ENCODE results near the gene SLC35B4. TPM values are rescaled to one million over a fixed set of nuclear protein-coding genes. Genes with fewer than 3 reads are reported as not detected.
"Not testable (repeated sequence)": the region's sequence is repeated elsewhere in the genome, so short reads cannot be mapped to it uniquely, and the experiment has no call there.

Gene SLC35B4
- total RNA-seq, 1 donor from 2014 or later: 23.3 TPM

DNA sequence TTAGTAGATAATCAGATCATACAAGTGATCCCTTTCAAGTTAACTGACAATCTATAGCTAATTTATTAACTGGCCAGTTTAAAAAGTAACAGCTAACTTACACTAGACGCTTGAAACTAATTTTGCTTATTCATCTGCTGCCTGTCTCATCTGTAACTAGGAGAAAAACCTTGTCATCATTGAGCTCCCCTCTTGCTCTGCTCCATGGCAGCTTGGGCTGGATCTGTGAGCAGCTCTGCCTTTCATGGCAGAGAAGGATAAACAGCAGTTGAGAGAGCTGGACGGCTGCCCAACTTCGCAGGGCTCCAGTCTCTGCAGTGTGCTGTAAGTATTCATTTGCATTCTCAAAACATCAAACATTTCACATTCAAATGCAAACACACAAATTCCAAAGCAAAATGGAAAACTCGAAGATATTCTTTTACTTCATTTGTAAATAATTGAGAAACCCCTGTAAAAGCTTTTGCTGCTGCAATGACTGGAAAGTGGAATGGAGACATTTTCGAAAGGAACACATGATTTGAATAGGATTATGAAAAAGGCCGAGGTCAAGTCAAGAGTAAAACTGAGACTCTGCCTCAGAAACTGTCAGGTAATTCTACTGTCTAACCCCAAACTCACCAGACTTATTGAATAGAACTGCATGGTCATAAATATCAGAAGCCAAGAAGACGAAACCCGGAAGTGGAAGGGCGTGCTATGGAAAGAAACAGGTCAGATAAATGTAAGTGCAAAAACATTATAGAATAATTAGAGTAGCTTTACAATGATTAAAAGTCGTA lies 17.6 kb downstream of the SLC35B4 start:
- no peak for DNase-seq (ENCODE audit: low spot score)
- Mint-ChIP-seq H3K36me3 (ENCODE audit: low read depth) (peaks cover 26% of the 10 kb centered on the region), H3K27ac (no peak overlapping the region), H3K9me3 (no peaks in the 10 kb centered on the region), H3K4me3 (no peak overlapping the region), H3K4me1 (ENCODE audit: low read depth) (no peaks in the 10 kb centered on the region), H3K27me3 (ENCODE audit: insufficient read depth) (no peaks in the 10 kb centered on the region)
- intact Hi-C loops (cut with micrococcal nuclease): no loop called here

DNA sequence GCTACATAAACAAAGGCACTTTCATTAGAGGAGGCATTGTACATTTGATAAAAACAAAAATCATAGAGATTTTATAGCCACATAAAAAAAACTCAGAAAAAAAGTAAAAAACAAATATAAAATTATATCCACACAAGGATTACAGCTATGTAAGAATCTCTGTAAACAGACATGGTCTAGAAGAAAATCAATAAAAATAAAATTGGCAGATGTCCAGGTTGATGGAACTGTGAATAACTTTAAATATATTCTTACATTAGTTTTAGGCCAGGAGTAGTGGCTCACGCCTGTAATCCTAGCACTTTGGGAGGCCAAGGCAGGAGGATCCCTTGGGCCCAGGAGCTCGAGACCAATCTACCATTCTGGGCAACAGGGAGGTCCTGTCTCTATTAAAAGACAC lies 19.2 kb downstream of the SLC35B4 start:
- Mint-ChIP-seq H3K9me3 (no peaks in the 10 kb centered on the region), H3K27me3 (ENCODE audit: insufficient read depth) (no peaks in the 10 kb centered on the region), H3K27ac (no peak overlapping the region), H3K4me1 (ENCODE audit: low read depth) (no peaks in the 10 kb centered on the region), H3K4me3 (no peak overlapping the region), H3K36me3 (ENCODE audit: low read depth) (peaks cover 27% of the 10 kb centered on the region)
- intact Hi-C loops (cut with micrococcal nuclease): no loop called here
- DNase-seq (ENCODE audit: low spot score): no peak

DNA sequence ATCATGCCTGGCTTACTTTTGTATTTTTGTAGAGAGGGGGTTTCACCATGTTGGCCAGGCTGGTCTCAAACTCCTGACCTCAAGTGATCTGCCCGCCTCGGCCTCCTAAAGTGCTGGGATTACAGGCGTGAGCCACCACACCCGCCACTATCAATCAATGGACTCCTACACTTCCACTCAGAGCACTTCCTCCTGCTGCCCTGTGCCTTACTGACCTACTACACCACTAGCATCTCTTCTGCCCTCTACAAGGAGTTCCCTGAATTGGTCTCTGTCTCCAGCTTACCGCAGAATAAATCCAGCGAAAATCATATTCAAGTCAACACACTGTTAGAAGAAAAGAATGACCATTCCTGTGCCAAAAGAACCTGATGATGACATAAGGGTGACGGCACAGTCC lies 20.7 kb downstream of the SLC35B4 start:
- H3K36me3 Mint-ChIP-seq (ENCODE audit: low read depth): peaks cover 20% of the 10 kb centered on the region
- DNase-seq (ENCODE audit: low spot score): not testable (repeated sequence)

DNA sequence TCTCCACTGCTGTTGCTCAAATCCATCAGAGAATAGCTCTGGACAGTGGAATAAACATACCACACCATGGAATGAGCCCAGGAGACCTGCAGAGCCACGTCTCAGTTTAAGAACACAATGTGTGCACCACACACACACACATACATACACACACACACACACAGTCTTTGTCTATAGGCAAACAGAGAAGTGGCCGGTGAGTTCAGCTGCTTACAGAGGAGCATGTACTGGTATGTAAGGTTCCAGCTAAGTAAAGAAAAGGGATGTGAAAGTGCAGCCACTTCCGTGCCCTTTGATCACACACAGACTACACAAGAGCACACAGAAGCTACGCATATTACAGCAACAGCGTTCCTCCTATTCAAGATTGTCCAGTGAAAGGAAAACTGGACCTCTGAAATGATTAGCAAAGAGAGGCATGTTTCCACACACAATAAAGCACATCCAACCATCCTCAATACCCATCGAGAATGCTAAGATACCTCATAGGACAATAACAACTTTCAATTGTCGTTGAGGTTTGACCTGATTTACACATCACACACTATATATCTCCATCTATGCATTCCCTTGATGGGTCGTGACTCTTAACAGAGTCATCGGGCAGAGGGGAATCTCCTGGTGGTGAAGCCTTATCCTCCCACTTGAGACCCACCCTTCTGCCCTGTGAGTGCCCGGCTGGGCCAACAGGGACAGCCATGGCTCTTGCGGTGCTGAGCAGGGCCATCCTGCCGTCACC lies 23.6 kb downstream of the SLC35B4 start:
- H3K9me3 Mint-ChIP-seq: no peaks in the 10 kb centered on the region
- no peak overlapping the region for H3K27ac Mint-ChIP-seq
- peaks cover 15% of the 10 kb centered on the region for H3K36me3 Mint-ChIP-seq (ENCODE audit: low read depth)
- H3K4me1 Mint-ChIP-seq (ENCODE audit: low read depth): no peaks in the 10 kb centered on the region
- intact Hi-C loops (cut with micrococcal nuclease): no loop called here
- no peak for DNase-seq (ENCODE audit: low spot score)
- H3K27me3 Mint-ChIP-seq (ENCODE audit: insufficient read depth): no peaks in the 10 kb centered on the region
- H3K4me3 Mint-ChIP-seq: no peak overlapping the region

More for the DNA sequence above, 20.7 kb downstream of the SLC35B4 start:
- H3K4me3 Mint-ChIP-seq; H3K4me1 Mint-ChIP-seq (ENCODE audit: low read depth); intact Hi-C loops (cut with micrococcal nuclease); H3K9me3 Mint-ChIP-seq; H3K27ac Mint-ChIP-seq; H3K27me3 Mint-ChIP-seq (ENCODE audit: insufficient read depth): not testable (repeated sequence)

DNA sequence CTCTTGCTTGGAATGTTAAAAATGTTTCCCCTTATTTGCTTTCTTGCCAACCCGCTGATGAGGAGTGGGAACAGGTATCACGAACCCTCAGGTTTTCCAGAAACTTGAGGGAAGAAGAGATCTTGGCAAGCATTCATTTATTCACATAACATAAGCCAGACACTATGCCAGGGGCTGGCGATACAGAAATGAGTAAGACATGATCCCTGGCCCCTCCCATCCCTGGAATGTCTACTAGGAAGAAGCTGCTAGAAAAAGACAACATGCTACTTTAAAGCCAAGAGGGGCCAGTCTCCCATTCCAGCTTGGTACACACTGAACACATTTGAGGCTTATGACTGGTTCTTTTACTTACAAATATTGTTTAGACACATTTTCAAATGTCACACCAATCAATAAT lies 26.4 kb downstream of the SLC35B4 start:
- no peak overlapping the region for H3K4me3 Mint-ChIP-seq
- no peaks in the 10 kb centered on the region for H3K9me3 Mint-ChIP-seq
- H3K27me3 Mint-ChIP-seq (ENCODE audit: insufficient read depth): peaks cover 2% of the 10 kb centered on the region
- intact Hi-C loops (cut with micrococcal nuclease): no loop called here
- H3K36me3 Mint-ChIP-seq (ENCODE audit: low read depth): peaks cover 13% of the 10 kb centered on the region
- H3K27ac Mint-ChIP-seq: no peak overlapping the region
- H3K4me1 Mint-ChIP-seq (ENCODE audit: low read depth): no peaks in the 10 kb centered on the region
- no peak for DNase-seq (ENCODE audit: low spot score)

DNA sequence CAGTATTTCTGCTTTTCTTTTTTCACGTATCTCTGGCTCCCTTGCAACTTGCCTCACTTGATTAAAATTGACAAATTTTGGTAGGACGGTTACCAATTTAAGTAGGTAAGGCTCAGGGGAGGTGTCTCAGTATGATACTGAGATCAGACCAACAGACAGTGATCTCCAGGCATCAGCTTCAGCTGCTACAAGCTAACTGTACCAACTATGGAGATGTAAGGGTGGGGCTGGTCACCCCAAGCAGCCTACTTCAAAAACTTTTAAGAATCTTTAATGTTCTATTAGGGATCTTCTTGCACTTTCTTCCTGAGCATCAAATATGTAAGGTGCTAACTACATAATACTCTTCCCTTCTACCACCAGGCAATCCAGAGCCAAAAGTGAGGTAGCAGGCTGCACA lies 26.9 kb downstream of the SLC35B4 start:
- Mint-ChIP-seq H3K4me3 (no peak overlapping the region), H3K9me3 (no peaks in the 10 kb centered on the region), H3K4me1 (ENCODE audit: low read depth) (no peaks in the 10 kb centered on the region), H3K27me3 (ENCODE audit: insufficient read depth) (peaks cover 3% of the 10 kb centered on the region), H3K36me3 (ENCODE audit: low read depth) (peaks cover 12% of the 10 kb centered on the region), H3K27ac (no peak overlapping the region)
- intact Hi-C loops (cut with micrococcal nuclease): no loop called here
- no peak for DNase-seq (ENCODE audit: low spot score)

DNA sequence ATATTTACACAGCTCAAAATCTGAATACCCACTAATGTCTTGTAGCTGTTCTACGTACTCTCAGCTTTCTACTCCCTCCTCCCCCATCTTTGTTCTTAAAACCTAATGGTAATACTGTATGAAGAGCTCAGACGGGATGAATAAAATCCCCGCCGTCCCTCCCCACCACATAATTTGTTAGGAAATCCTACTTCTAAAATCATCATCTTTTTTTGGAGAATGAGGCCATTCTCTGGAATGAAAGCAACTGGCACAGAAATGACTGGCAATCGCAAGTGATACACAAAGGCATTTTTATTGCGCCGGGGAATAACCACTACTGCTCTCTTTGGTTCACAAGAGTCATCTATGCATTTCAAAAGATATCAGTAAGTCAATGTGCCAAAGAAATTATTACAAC lies 27.3 kb downstream of the SLC35B4 start:
- no peak overlapping the region for H3K27ac Mint-ChIP-seq
- no peaks in the 10 kb centered on the region for H3K4me1 Mint-ChIP-seq (ENCODE audit: low read depth)
- no peak for DNase-seq (ENCODE audit: low spot score)
- intact Hi-C loops (cut with micrococcal nuclease): no loop called here
- H3K4me3 Mint-ChIP-seq: no peak overlapping the region
- H3K27me3 Mint-ChIP-seq (ENCODE audit: insufficient read depth): peaks cover 3% of the 10 kb centered on the region
- no peaks in the 10 kb centered on the region for H3K9me3 Mint-ChIP-seq
- H3K36me3 Mint-ChIP-seq (ENCODE audit: low read depth): peaks cover 8% of the 10 kb centered on the region

DNA sequence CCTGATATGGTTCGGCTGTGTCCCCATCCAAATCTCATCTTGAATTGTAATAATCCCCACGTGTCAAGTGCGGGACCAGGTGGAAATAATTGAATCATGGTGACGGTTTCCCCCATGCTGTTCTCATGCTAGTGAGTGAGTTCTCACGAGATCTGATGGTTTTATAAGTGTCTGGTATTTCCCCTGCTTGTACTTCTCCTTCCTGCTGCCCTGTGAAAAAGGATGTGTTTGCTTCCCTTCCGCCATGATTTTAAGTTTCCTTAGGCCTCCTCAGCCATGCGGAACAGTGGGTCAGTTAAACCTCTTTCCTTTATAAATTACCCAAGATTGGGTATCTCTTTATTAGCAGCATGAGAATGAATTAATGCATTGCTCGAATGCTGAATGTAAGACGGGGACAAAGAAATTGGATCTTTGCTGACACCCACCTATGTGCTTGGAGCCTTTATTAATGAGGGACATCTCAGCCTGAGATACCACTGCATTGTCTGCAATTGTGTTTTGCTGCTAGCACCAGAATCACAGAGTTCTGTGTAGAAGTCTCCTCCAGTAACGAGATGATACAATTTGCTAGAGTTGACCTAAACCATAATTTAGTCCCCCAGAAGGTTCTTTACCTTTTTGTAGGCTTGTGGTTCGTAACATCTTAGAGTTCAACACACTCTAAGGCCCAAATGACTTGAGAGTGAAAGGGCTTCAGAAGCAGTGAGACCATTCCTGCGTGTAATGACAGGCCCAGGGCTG lies 28.6 kb downstream of the SLC35B4 start:
- Mint-ChIP-seq H3K27me3 (ENCODE audit: insufficient read depth) (peaks cover 3% of the 10 kb centered on the region), H3K4me1 (ENCODE audit: low read depth) (no peaks in the 10 kb centered on the region), H3K27ac (no peak overlapping the region), H3K9me3 (no peaks in the 10 kb centered on the region), H3K4me3 (no peak overlapping the region), H3K36me3 (ENCODE audit: low read depth) (peaks cover 2% of the 10 kb centered on the region)
- no peak for DNase-seq (ENCODE audit: low spot score)
- intact Hi-C loops (cut with micrococcal nuclease): no loop called here

DNA sequence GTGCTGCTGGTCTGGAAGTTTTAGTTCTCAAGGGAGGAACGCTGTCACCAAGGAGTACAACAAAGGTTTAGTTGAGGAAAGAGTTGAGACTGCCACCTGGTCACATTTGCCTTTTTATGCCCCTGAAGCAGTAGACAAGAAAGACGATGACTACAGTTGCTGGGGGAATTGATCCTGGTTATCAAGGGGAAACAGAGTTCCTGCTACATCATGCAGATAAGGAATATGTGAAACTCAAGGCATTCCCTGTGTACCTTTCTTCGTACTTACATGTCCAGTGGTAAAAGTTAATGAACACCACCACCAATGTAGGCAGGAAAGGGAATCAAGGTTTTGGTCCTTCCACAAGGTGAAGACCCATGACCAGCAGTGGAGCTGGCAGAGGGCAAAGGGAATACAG lies 31.8 kb downstream of the SLC35B4 start:
- no peaks in the 10 kb centered on the region for H3K4me1 Mint-ChIP-seq (ENCODE audit: low read depth)
- H3K27me3 Mint-ChIP-seq (ENCODE audit: insufficient read depth): peaks cover 6% of the 10 kb centered on the region
- no peak overlapping the region for H3K4me3 Mint-ChIP-seq
- H3K27ac Mint-ChIP-seq: no peak overlapping the region
- H3K9me3 Mint-ChIP-seq: no peaks in the 10 kb centered on the region
- no peaks in the 10 kb centered on the region for H3K36me3 Mint-ChIP-seq (ENCODE audit: low read depth)
- DNase-seq (ENCODE audit: low spot score): no peak
- intact Hi-C loops (cut with micrococcal nuclease): no loop called here

DNA sequence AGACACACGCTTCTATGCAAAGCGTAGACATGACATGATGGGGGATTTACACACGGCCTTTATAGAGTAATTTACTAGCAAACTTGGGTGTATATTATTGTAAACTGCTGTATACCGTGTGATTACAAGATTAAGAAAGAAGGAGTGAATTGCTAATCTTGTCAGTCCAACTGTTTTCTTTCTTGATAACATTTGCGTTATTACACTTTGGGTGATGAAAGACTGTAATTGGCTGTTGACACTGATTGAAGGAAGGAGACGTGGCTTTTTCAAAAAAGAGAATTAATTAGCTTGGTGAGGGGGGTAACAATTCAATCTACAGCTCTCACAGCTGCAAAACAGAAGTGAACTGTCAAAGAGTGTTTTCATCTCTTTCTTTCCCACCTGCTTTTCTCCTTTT lies 32.7 kb downstream of the SLC35B4 start:
- H3K9me3 Mint-ChIP-seq: no peaks in the 10 kb centered on the region
- no peak overlapping the region for H3K4me3 Mint-ChIP-seq
- no peak for DNase-seq (ENCODE audit: low spot score)
- no peaks in the 10 kb centered on the region for H3K36me3 Mint-ChIP-seq (ENCODE audit: low read depth)
- no peak overlapping the region for H3K27ac Mint-ChIP-seq
- no peaks in the 10 kb centered on the region for H3K4me1 Mint-ChIP-seq (ENCODE audit: low read depth)
- H3K27me3 Mint-ChIP-seq (ENCODE audit: insufficient read depth): peaks cover 6% of the 10 kb centered on the region
- intact Hi-C loops (cut with micrococcal nuclease): no loop called here

DNA sequence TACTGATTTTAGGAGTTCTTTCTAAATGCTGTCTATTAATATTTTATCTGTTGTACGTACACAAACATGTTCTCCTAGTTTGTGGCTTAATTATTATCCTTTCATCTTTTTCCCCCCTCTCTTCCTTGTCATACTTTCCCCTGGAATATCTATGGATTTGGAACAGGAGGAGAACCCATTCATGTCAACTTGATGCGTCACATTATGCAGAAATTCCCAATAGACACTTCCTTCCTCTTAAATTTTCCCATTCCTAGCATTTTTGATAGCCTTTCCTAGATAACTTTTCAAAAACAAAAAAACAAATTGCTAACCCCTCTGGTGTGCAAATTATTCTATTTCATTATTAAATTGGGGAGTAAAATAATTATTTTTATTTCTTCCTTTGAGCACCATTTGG lies 36.2 kb downstream of the SLC35B4 start:
- intact Hi-C loops (cut with micrococcal nuclease): no loop called here
- Mint-ChIP-seq H3K27me3 (ENCODE audit: insufficient read depth) (peaks cover 12% of the 10 kb centered on the region), H3K4me1 (ENCODE audit: low read depth) (no peaks in the 10 kb centered on the region), H3K36me3 (ENCODE audit: low read depth) (no peaks in the 10 kb centered on the region), H3K4me3 (no peak overlapping the region), H3K27ac (no peak overlapping the region), H3K9me3 (no peaks in the 10 kb centered on the region)
- DNase-seq (ENCODE audit: low spot score): no peak

DNA sequence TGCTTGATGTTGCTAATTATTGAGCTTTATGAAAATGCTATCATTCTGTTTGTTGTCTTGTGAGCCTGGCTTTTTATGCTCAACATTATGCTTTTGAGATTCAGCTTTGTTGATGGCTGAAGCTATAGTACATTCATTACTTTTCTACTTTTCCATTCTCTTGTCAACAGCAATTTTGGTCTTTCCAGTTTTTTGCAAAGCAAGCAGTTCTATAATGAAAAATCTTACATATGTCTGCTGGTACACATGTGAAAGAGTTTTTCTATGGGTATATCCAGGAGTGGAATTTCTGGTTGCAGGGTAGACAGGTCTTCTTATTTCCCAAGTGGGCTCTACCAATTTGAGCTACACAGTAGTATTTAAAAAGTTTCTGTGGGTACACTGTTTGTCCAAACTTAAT lies 36.8 kb downstream of the SLC35B4 start:
- Mint-ChIP-seq H3K9me3 (no peaks in the 10 kb centered on the region), H3K4me1 (ENCODE audit: low read depth) (no peaks in the 10 kb centered on the region), H3K27me3 (ENCODE audit: insufficient read depth) (peaks cover 9% of the 10 kb centered on the region), H3K36me3 (ENCODE audit: low read depth) (no peaks in the 10 kb centered on the region), H3K4me3 (no peak overlapping the region), H3K27ac (no peak overlapping the region)
- no peak for DNase-seq (ENCODE audit: low spot score)
- intact Hi-C loops (cut with micrococcal nuclease): no loop called here

DNA sequence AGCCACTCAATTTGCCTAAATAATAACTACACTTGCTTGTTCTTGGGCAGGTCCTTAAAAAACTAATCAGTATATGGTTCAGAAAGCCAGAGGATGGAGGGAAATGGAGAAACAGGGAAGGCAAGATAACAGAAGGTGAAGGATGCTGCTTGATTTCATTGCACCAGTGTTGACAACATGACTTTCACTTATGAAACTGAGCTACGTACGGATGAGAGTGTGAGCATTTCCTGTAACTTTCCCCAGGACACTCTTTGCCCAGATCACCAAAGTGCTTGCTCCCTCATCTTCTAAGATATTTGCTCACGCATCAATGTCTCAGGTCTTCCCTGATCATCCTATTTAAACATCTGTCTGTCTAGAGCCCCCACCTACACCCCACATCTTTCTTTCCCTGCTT lies 37.4 kb downstream of the SLC35B4 start:
- Mint-ChIP-seq H3K4me3 (no peak overlapping the region), H3K4me1 (ENCODE audit: low read depth) (no peaks in the 10 kb centered on the region), H3K27me3 (ENCODE audit: insufficient read depth) (peaks cover 9% of the 10 kb centered on the region), H3K27ac (no peak overlapping the region), H3K9me3 (no peaks in the 10 kb centered on the region), H3K36me3 (ENCODE audit: low read depth) (no peaks in the 10 kb centered on the region)
- no peak for DNase-seq (ENCODE audit: low spot score)
- intact Hi-C loops (cut with micrococcal nuclease): no loop called here

Data from activated T-helper 1 cell treated with anti-CD3 and anti-CD28 coated beads, Interleukin-12 subunit alpha, Interleukin-12 subunit beta, Interleukin-2, Interleukin-4 antibody, amounts not matched to agents 30 ng/mL and 10 ng/mL and 1 ng/mL, durations not matched to agents 14 hours and 24 hours and 36 hours (primary cell).